WERI-Rb-1 (cell line): ENCODE data around the gene LRIG1.

ENCODE experiments used
- DNase-seq: peaks from one replicate; pipeline ENCODE4 v3.0.0-alpha.2; 2020
- H3K27ac ChIP-seq: fragments of 250-450 bp; sonication (Bioruptor Pico); 2 replicates; pipeline ENCODE4 v1.5.1; 2020; ENCODE audit warnings: mild to moderate bottlenecking, moderate library complexity
- H3K27me3 ChIP-seq: fragments of 250-450 bp; sonication (Bioruptor Pico); 2 replicates; pipeline ENCODE4 v1.5.1; 2021; ENCODE audit warnings: mild to moderate bottlenecking, low read depth, moderate library complexity; ENCODE audit not compliant: insufficient read depth, severe bottlenecking
- H3K36me3 ChIP-seq: fragments of 250-450 bp; sonication (Bioruptor Pico); 2 replicates; pipeline ENCODE4 v1.5.1; 2020; ENCODE audit warnings: mild to moderate bottlenecking, moderate library complexity
- H3K4me3 ChIP-seq: 2 replicates; pipeline ENCODE4 v1.5.1; 2011; ENCODE audit warnings: low read depth, mild to moderate bottlenecking, control low read depth, low read length
- H3K9me3 ChIP-seq: fragments of 250-450 bp; sonication (Bioruptor Pico); 2 replicates; pipeline ENCODE4 v1.5.1; 2021; ENCODE audit warnings: mild to moderate bottlenecking, moderate library complexity; ENCODE audit not compliant: severe bottlenecking
- CTCF ChIP-seq: IDR thresholded peaks from 2 replicates; pipeline ENCODE4 v1.5.1; 2011; ENCODE audit warnings: low read depth, mild to moderate bottlenecking, control low read depth, inconsistent platforms, low read length

Gene LRIG1

DNA sequence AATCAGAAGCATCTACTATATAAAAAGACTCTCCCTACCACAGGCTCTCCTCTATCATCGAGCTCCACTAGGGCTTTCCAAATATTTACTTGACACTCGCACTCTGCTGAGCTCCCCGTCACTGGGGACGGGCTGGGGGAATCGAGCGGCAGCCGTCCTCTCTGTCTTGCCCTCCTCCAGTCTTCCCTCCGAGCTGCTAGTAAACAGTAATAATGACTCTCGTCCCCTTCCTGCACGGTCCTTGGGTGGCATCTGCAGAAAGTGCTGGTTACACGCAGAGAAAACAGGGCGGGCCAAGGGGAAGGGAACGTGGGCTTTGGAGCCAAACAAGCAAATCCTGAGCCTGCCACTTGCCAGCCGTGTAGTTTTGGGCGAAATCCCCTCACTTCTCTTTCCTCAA is 96.6 kb downstream of the LRIG1 start:
- Histone ChIP-seq H3K36me3 (peaks cover 4% of the 10 kb centered on the region; the same call in 1 of the 2 replicates), H3K9me3 (no peaks in the 10 kb centered on the region), H3K27me3 (no peaks in the 10 kb centered on the region), H3K4me3 (no peak overlapping the region), H3K27ac (no peak overlapping the region)
- no peak for TF ChIP-seq CTCF
- no peak for DNase-seq

- no peaks in the 10 kb centered on the region for H3K9me3 ChIP-seq
These were observed 97.4 kb downstream of the LRIG1 start for GRCh38 chr3:66403323-66403990.

DNA sequence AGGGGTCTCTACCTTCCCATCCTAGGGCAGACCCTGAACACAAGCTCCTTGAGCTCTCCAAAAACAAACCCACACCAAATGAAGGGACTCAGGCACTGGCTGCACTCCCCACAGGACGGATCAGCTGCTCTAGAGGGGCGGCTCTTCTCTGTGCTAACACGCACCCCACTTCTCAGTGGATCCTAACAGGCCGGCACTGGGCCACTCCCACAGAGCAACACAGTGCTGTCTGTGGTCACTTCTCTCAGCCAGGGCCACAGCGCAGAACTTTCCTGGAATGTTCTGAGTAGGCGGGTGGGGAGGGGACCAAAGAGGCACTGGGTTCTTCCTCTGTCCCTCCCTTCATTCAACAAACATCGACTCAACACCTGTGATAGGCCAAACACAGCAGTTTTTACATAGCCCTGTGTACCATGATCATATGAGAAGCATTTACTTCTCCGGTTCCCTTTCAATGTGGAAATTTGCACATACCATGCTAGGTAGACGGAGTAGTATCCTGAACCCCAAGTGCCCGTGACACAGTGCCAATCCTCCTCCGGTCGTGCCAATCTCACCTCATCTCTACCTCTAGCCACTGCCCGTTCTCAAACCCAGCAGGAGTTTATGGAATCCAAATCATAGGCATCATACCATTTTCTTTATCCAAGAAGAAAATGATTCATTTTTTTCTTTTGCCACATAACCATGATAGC is 98.1 kb downstream of the LRIG1 start:
- no peak overlapping the region for H3K27ac ChIP-seq
- peaks cover 2% of the 10 kb centered on the region; the same call in 1 of the 2 replicates for H3K36me3 ChIP-seq
- DNase-seq: no peak
- no peaks in the 10 kb centered on the region for H3K27me3 ChIP-seq
- no peak for TF ChIP-seq CTCF
- H3K9me3 ChIP-seq: no peaks in the 10 kb centered on the region
- no peak overlapping the region for H3K4me3 ChIP-seq

More at GRCh38 chr3:66403323-66403990, 97.4 kb downstream of the LRIG1 start:
- H3K36me3 ChIP-seq: peaks cover 4% of the 10 kb centered on the region; the same call in 1 of the 2 replicates
- TF ChIP-seq CTCF: no peak
- no peak overlapping the region for H3K4me3 ChIP-seq
- no peak overlapping the region for H3K27ac ChIP-seq
- DNase-seq: no peak
- H3K27me3 ChIP-seq: no peaks in the 10 kb centered on the region

DNA sequence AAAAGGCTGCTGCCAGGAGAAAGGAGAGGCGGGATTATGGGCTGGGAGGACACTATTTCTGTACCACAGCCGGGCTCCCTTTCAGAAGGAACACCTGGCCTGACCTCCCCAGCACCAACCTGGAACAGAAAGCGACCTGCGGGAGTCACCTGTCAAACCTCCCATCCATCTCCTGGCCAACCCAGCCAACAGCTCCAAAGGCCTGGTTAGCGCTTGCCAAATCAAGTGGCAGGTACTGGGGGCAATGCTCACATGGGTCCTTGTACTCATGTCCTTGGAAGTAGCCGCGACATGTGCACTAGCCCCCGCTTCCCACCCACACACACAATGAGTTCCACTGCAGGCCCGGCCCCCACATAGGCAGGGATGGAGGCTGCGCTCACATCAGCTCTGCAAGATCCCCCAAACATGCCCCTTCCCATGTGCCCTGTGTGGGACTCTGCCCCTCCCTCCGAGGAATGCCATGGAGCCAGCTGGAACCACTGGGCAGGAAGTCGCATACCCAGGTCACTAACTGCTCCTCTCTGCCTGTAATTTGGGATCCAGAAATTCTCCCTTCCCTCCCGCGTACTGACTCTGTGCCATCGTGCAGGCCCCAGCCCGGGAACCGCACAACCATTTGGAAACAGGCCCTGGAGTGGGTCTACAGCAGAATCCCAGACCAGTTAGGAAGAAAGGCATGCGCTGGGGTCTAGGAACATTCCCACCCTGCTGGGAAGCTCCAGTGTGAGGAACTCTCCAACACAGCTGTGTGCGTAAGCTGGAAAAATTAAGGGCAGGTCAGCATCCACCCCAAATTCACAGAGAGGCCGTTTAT is 98.9 kb downstream of the LRIG1 start:
- DNase-seq: peak; percentile 38
- Histone ChIP-seq H3K27ac (no peak overlapping the region), H3K27me3 (no peaks in the 10 kb centered on the region), H3K4me3 (no peak overlapping the region), H3K9me3 (no peaks in the 10 kb centered on the region), H3K36me3 (peaks cover 4% of the 10 kb centered on the region)
- TF ChIP-seq CTCF: no peak

- TF ChIP-seq CTCF: no peak
- Histone ChIP-seq H3K9me3 (no peaks in the 10 kb centered on the region), H3K27me3 (no peaks in the 10 kb centered on the region), H3K4me3 (no peak overlapping the region), H3K36me3 (peaks cover 4% of the 10 kb centered on the region), H3K27ac (0 out of 2 replicates have a peak overlapping the region, but pooled peaks have one; percentile 34)
- no peak for DNase-seq
These were observed 99.7 kb downstream of the LRIG1 start for GRCh38 chr3:66401157-66401550.
